A673 (cell line): ENCODE results near the gene AFAP1. TPM values are rescaled to one million over a fixed set of nuclear protein-coding genes. Genes with fewer than 3 reads are reported as not detected.

Experiments used
- BruUV-seq: library from RNA; stranded (reverse); fragments of 400-500 nt; replicated peaks from 2 replicates; lab custom pipeline; 2021; lab: Mats Ljungman, UMichigan
- CTCF ChIA-PET: fragments of 300-600 bp; sonication (Branson Sonifier 250); formaldehyde crosslinking; loops from one replicate; lab custom pipeline; 2022; ENCODE audit warnings: antibody characterized with exemption; lab: Charles Lee
- POLR2A ChIA-PET: fragments of 300-600 bp; sonication (Branson Sonifier 250); formaldehyde crosslinking; loops from one replicate; lab custom pipeline; 2022; ENCODE audit warnings: antibody characterized with exemption; ENCODE audit not compliant: low non-redundant PET; lab: Charles Lee
- DNase-seq: peaks from one replicate; pipeline ENCODE4 v3.0.0-alpha.2; 2015; ENCODE audit warnings: low spot score
- H3K27ac ChIP-seq: fragments of 200-600 bp; sonication (generic); 2 replicates; pipeline ENCODE4 v1.5.1; 2016; ENCODE audit warnings: mixed run types, low read depth, mild to moderate bottlenecking, mixed read lengths, antibody characterized with exemption, low read length; ENCODE audit not compliant: poor library complexity, severe bottlenecking
- H3K27me3 ChIP-seq: fragments of 200-600 bp; sonication (generic); replicated peaks from 2 replicates; pipeline ENCODE4 v1.6.1; 2017; ENCODE audit warnings: mixed run types, low read depth, mild to moderate bottlenecking, mixed read lengths, antibody characterized with exemption, low read length; ENCODE audit not compliant: insufficient read depth, poor library complexity
- H3K36me3 ChIP-seq: fragments of 200-600 bp; sonication (generic); 2 replicates; pipeline ENCODE4 v1.6.1; 2016; ENCODE audit warnings: mixed run types, mild to moderate bottlenecking, mixed read lengths, antibody characterized with exemption, low read length; ENCODE audit not compliant: insufficient read depth, poor library complexity, severe bottlenecking
- H3K4me1 ChIP-seq: fragments of 200-600 bp; sonication (generic); 2 replicates; pipeline ENCODE4 v1.6.1; 2017; ENCODE audit warnings: mixed run types, mild to moderate bottlenecking, mixed read lengths, antibody characterized with exemption, low read length; ENCODE audit not compliant: insufficient read depth, poor library complexity, severe bottlenecking
- H3K4me3 ChIP-seq: fragments of 200-600 bp; sonication (generic); 2 replicates; pipeline ENCODE4 v1.5.1; 2016; ENCODE audit warnings: low read depth, mixed run types, mild to moderate bottlenecking, mixed read lengths, low read length; ENCODE audit not compliant: poor library complexity, severe bottlenecking
- H3K9me3 ChIP-seq: fragments of 200-600 bp; sonication (generic); 2 replicates; pipeline ENCODE4 v1.6.1; 2016; ENCODE audit warnings: mixed run types, low read depth, mild to moderate bottlenecking, mixed read lengths, antibody characterized with exemption, low read length; ENCODE audit not compliant: poor library complexity, severe bottlenecking
- CTCF ChIP-seq: fragments of 300-800, 200-600 bp; sonication (generic); conservative IDR thresholded peaks from 2 replicates; pipeline ENCODE4 v1.5.1; 2017; ENCODE audit warnings: low read depth, mild to moderate bottlenecking, antibody characterized with exemption, low read length, moderate library complexity, mixed read lengths
- EZH2 ChIP-seq: fragments of 200-600 bp; sonication (generic); IDR thresholded peaks from 2 replicates; pipeline ENCODE4 v1.6.1; 2017; ENCODE audit warnings: borderline replicate concordance, low read depth, mild to moderate bottlenecking, mixed read lengths, antibody characterized with exemption, low read length; ENCODE audit not compliant: poor library complexity, severe bottlenecking
- intact Hi-C: fragments of 100-400 bp; cut with micrococcal nuclease; formaldehyde crosslinking; loops from one replicate; pipeline ENCODE4 v1.10.0; 2022; ENCODE audit not compliant: unreplicated experiment
- total RNA-seq: library from RNA; stranded (reverse); gene quantifications from 2 replicates; pipeline ENCODE4 v1.2.3, GENCODE V29; 2021

The AFAP1 gene
- total RNA-seq, 1 experiment from 2014 or later: 42.6 TPM

GRCh38 chr4:7781366-7781765 lies 158.3 kb downstream of the AFAP1 start:
- CTCF ChIA-PET: interaction anchor here (0.5 to 0.7 kb wide), 3 partner anchors 19 to 21 kb away, joined by 3 to 7 read pairs (median 3); no protein-coding TSS in a partner anchor
- H3K4me3 ChIP-seq: no peak overlapping the region
- peak overlapping the region; percentile 77 for H3K27ac ChIP-seq
- no peaks in the 10 kb centered on the region for H3K27me3 ChIP-seq
- POLR2A ChIA-PET: no interaction called here
- peaks cover 15% of the 10 kb centered on the region for H3K36me3 ChIP-seq
- BruUV-seq: no TSS peak
- intact Hi-C loops: no loop called here
- peak; percentile 91 for DNase-seq
- H3K9me3 ChIP-seq: no peaks in the 10 kb centered on the region
- peaks cover 53% of the 10 kb centered on the region for H3K4me1 ChIP-seq
- TF ChIP-seq EZH2: no peak
- no peak for TF ChIP-seq CTCF

- no peak overlapping the region for H3K4me3 ChIP-seq
- H3K27ac ChIP-seq: peak overlapping the region; percentile 77
- no peak for DNase-seq
- no peaks in the 10 kb centered on the region for H3K27me3 ChIP-seq
- intact Hi-C loops: no loop called here
- no peak for TF ChIP-seq EZH2
- no peak for TF ChIP-seq CTCF
- ChIA-PET POLR2A (no interaction called here), CTCF (interaction anchor here (0.6 to 0.9 kb wide), 4 partner anchors 19 to 64 kb away, joined by 3 read pairs; no protein-coding TSS in a partner anchor)
- H3K36me3 ChIP-seq: peaks cover 15% of the 10 kb centered on the region
- peaks cover 53% of the 10 kb centered on the region for H3K4me1 ChIP-seq
- BruUV-seq: TSS peak; percentile 46
- no peaks in the 10 kb centered on the region for H3K9me3 ChIP-seq
Measured at GRCh38 chr4:7780751-7781348, 158.8 kb downstream of the AFAP1 start.

- ChIA-PET CTCF (no interaction called here), POLR2A (no interaction called here)
- no peak overlapping the region for H3K4me3 ChIP-seq
- BruUV-seq: no TSS peak
- H3K9me3 ChIP-seq: no peaks in the 10 kb centered on the region
- peak overlapping the region; percentile 53 for H3K27ac ChIP-seq
- H3K27me3 ChIP-seq: no peaks in the 10 kb centered on the region
- H3K4me1 ChIP-seq: peaks cover 45% of the 10 kb centered on the region
- peaks cover 21% of the 10 kb centered on the region for H3K36me3 ChIP-seq
- DNase-seq: peak; percentile 74
- TF ChIP-seq CTCF (no peak), EZH2 (no peak)
- intact Hi-C loops: no loop called here
Measured at GRCh38 chr4:7779432-7779768, 160.3 kb downstream of the AFAP1 start.
